ENCODE measurements around the gene NBEA. TPM values are rescaled to one million over a fixed set of nuclear protein-coding genes. Genes with fewer than 3 reads are reported as not detected.

Gene NBEA
- total RNA-seq, 1 experiment from 2014 or later: 4.1 TPM

- TF ChIP-seq POLR2AphosphoS5 (IDR thresholded peaks at IDR 0.05; ENCODE audit: low read depth, low read length) (no peak), ZNF274 (IDR thresholded peaks at IDR 0.05; ENCODE audit: low read depth, low read length) (no peak), ZBTB33 (IDR thresholded peaks at IDR 0.05; ENCODE audit: extremely low read depth, insufficient replicate concordance, low read length) (no peak), POLR2A (IDR thresholded peaks at IDR 0.05; ENCODE audit: borderline replicate concordance, extremely low read depth, insufficient read depth, insufficient read length) (no peak), SP1 (IDR thresholded peaks at IDR 0.05; ENCODE audit: low read depth) (no peak), EZH2phosphoT487 (IDR thresholded peaks at IDR 0.05; ENCODE audit: borderline replicate concordance) (no peak)
- RAD21 ChIA-PET (ENCODE audit: low non-redundant PET in 1 of 2, low total read pairs in 2 of 2, uncharacterized antibody in 2 of 2, unreplicated experiment in 2 of 2): no interaction called here
- H3K27ac ChIP-seq (ENCODE audit: low read depth, low read length): no peak overlapping the region
- ATAC-seq (no peak), DNase-seq (ENCODE audit: low read depth, low spot score) (no peak)
- peaks cover 10% of the 10 kb centered on the region in 2 experiments for H3K4me1 ChIP-seq (ENCODE audit: control insufficient read depth in 1 of 2, insufficient read depth in 2 of 2, low read length in 2 of 2)
- POLR2A ChIA-PET: no interaction called here
- no peak overlapping the region for H3K4me3 ChIP-seq (replicated peaks in 1 of 2; ENCODE audit: low read depth in 1 of 2, low read length in 2 of 2)
- BruUV-seq (replicated peaks): no TSS peak
- H4K20me1 ChIP-seq (ENCODE audit: insufficient read depth): no peaks in the 10 kb centered on the region; the same call in 1 of the 2 replicates
- CTCF ChIA-PET: no interaction called here
- H3K9me2 ChIP-seq (ENCODE audit: insufficient read depth): no peaks in the 10 kb centered on the region
- no peaks in the 10 kb centered on the region for H3K9me3 ChIP-seq (ENCODE audit: control insufficient read depth in 1 of 2, insufficient read depth in 1 of 2, low read depth in 1 of 2, low read length in 2 of 2)
- H3K36me3 ChIP-seq (ENCODE audit: control insufficient read depth in 1 of 2, insufficient read depth in 2 of 2, low read length in 2 of 2): no peaks in the 10 kb centered on the region
- no peaks in the 10 kb centered on the region for H3K27me3 ChIP-seq (ENCODE audit: insufficient read depth, low read length)
- H3K9ac ChIP-seq (ENCODE audit: low read length): no peak overlapping the region
- no peaks in the 10 kb centered on the region for H3K79me2 ChIP-seq (ENCODE audit: insufficient read depth, low read length)
- H2AFZ ChIP-seq (ENCODE audit: low read depth, low read length, poor library complexity, severe bottlenecking): no peak overlapping the region
- H3K4me2 ChIP-seq (ENCODE audit: low read length): no peak overlapping the region
- intact Hi-C loops (cut with micrococcal nuclease): no loop called here
These were observed 412.2 kb downstream of the NBEA start for GRCh38 chr13:35354285-35354684.

GRCh38 chr13:35354882-35355281 is 412.8 kb downstream of the NBEA start:
- RAD21 ChIA-PET (ENCODE audit: low non-redundant PET in 1 of 2, low total read pairs in 2 of 2, uncharacterized antibody in 2 of 2, unreplicated experiment in 2 of 2): no interaction called here
- BruUV-seq (replicated peaks): no TSS peak
- intact Hi-C loops (cut with micrococcal nuclease): no loop called here
- TF ChIP-seq ELF1 (IDR thresholded peaks at IDR 0.05; ENCODE audit: borderline replicate concordance, low read depth): no peak
- no peak for TF ChIP-seq ZBTB33 (IDR thresholded peaks at IDR 0.05; ENCODE audit: extremely low read depth, insufficient replicate concordance, low read length)
- TF ChIP-seq MAX (IDR thresholded peaks at IDR 0.05): no peak
- TF ChIP-seq ATF3 (IDR thresholded peaks at IDR 0.05): no peak
- no peak for TF ChIP-seq JUND (IDR thresholded peaks at IDR 0.05)
- TF ChIP-seq ZFX (IDR thresholded peaks at IDR 0.05): no peak
- no peak for TF ChIP-seq CBX3 (IDR thresholded peaks at IDR 0.05; ENCODE audit: low read depth)
- TF ChIP-seq TCF7L2 (IDR thresholded peaks at IDR 0.05; ENCODE audit: borderline replicate concordance, extremely low read depth, insufficient read depth, insufficient read length): no peak
- TF ChIP-seq POLR2A (IDR thresholded peaks at IDR 0.05; ENCODE audit: borderline replicate concordance, extremely low read depth, insufficient read depth, insufficient read length): no peak
- no peak for TF ChIP-seq EZH2phosphoT487 (IDR thresholded peaks at IDR 0.05; ENCODE audit: borderline replicate concordance)
- no peak for TF ChIP-seq ZNF274 (IDR thresholded peaks at IDR 0.05; ENCODE audit: low read depth, low read length)
- no peak for TF ChIP-seq SRF (IDR thresholded peaks at IDR 0.05; ENCODE audit: low read depth)
- no peak for TF ChIP-seq EGR1 (IDR thresholded peaks at IDR 0.05; ENCODE audit: low read depth)

More at GRCh38 chr13:35354882-35355281, 412.8 kb downstream of the NBEA start:
- Histone ChIP-seq H2AFZ (ENCODE audit: low read depth, low read length, poor library complexity, severe bottlenecking) (no peak overlapping the region), H3K27me3 (ENCODE audit: insufficient read depth, low read length) (no peaks in the 10 kb centered on the region), H3K9me3 (ENCODE audit: control insufficient read depth in 1 of 2, insufficient read depth in 1 of 2, low read depth in 1 of 2, low read length in 2 of 2) (no peaks in the 10 kb centered on the region), H3K4me2 (ENCODE audit: low read length) (no peak overlapping the region), H3K9ac (ENCODE audit: low read length) (no peak overlapping the region), H3K9me2 (ENCODE audit: insufficient read depth) (no peaks in the 10 kb centered on the region), H4K20me1 (ENCODE audit: insufficient read depth) (no peaks in the 10 kb centered on the region; the same call in 1 of the 2 replicates), H3K36me3 (ENCODE audit: control insufficient read depth in 1 of 2, insufficient read depth in 2 of 2, low read length in 2 of 2) (no peaks in the 10 kb centered on the region), H3K79me2 (ENCODE audit: insufficient read depth, low read length) (no peaks in the 10 kb centered on the region), H3K4me1 (ENCODE audit: control insufficient read depth in 1 of 2, insufficient read depth in 2 of 2, low read length in 2 of 2) (peaks cover 4 to 5% of the 10 kb centered on the region in 2 experiments), H3K4me3 (replicated peaks in 1 of 2; ENCODE audit: low read depth in 1 of 2, low read length in 2 of 2) (no peak overlapping the region), H3K27ac (ENCODE audit: low read depth, low read length) (no peak overlapping the region)
- CTCF ChIA-PET: no interaction called here
- no peak for DNase-seq (ENCODE audit: low read depth, low spot score)
- ATAC-seq: no peak
- POLR2A ChIA-PET: no interaction called here
